Keratinocyte (primary cell): ENCODE results near the gene IKZF1. TPM values are rescaled to one million over a fixed set of nuclear protein-coding genes. Genes with fewer than 3 reads are reported as not detected.

ENCODE experiments used
- DNase-seq: peaks from one replicate; pipeline ENCODE4 v3.0.0-alpha.2; 2011; ENCODE audit warnings: low read depth, missing footprints, low spot score
- FAIRE-seq: peaks from 2 replicates; lab custom pipeline; 2011; peaks lifted over from hg19 to GRCh38; lab: Jason Lieb, UNC
- H2AFZ ChIP-seq: 2 replicates; pipeline ENCODE4 v1.6.0; 2012; ENCODE audit warnings: low read length, control low read depth, inconsistent platforms; ENCODE audit not compliant: control insufficient read depth
- H3K27ac ChIP-seq: 2 replicates; pipeline ENCODE4 v1.5.1; 2011; ENCODE audit warnings: low read length; ENCODE audit not compliant: control insufficient read depth, insufficient read depth
- H3K27me3 ChIP-seq: 3 replicates; pipeline ENCODE4 v1.6.0; 2011; ENCODE audit warnings: low read length; ENCODE audit not compliant: control insufficient read depth, insufficient read depth; ENCODE audit errors: extremely low read depth
- H3K36me3 ChIP-seq, 2 experiments: 2 replicates in 1 of 2; 3 replicates in 1 of 2; pipeline ENCODE4 v1.5.1; 2011; ENCODE audit warnings: low read length in 2 of 2, mild to moderate bottlenecking in 1 of 2; ENCODE audit not compliant: control insufficient read depth in 2 of 2, insufficient read depth in 2 of 2; ENCODE audit errors: extremely low read depth in 1 of 2
- H3K4me1 ChIP-seq: 3 replicates; pipeline ENCODE4 v1.5.1; 2011; ENCODE audit warnings: low read length; ENCODE audit not compliant: control insufficient read depth, insufficient read depth; ENCODE audit errors: extremely low read depth
- H3K4me2 ChIP-seq: 3 replicates; pipeline ENCODE4 v1.6.0; 2011; ENCODE audit warnings: low read depth, low read length; ENCODE audit not compliant: control insufficient read depth, insufficient read depth; ENCODE audit errors: extremely low read depth
- H3K4me3 ChIP-seq, 3 experiments: fragments of 200-600 bp in 1 of 3; sonication (generic) in 1 of 3; 2 replicates in 2 of 3; 3 replicates in 1 of 3; pipeline ENCODE4 v1.5.1; 2011 to 2016; ENCODE audit warnings: low read length in 3 of 3, mild to moderate bottlenecking in 3 of 3, control low read depth in 2 of 3, inconsistent platforms in 1 of 3, low read depth in 1 of 3, mixed read lengths in 1 of 3, mixed run types in 1 of 3, moderate library complexity in 1 of 3; ENCODE audit not compliant: control insufficient read depth in 2 of 3, insufficient read depth in 2 of 3; ENCODE audit errors: extremely low read depth in 1 of 3
- H3K79me2 ChIP-seq: 2 replicates; pipeline ENCODE4 v1.6.0; 2012; ENCODE audit warnings: low read length; ENCODE audit not compliant: control insufficient read depth, insufficient read depth
- H3K9ac ChIP-seq: 3 replicates; pipeline ENCODE4 v1.6.0; 2011; ENCODE audit warnings: low read length; ENCODE audit not compliant: control insufficient read depth, insufficient read depth; ENCODE audit errors: extremely low read depth
- H3K9me1 ChIP-seq: 3 replicates; pipeline ENCODE4 v1.6.0; 2011; ENCODE audit warnings: low read length; ENCODE audit not compliant: control insufficient read depth, insufficient read depth; ENCODE audit errors: extremely low read depth
- H3K9me3 ChIP-seq: 2 replicates; pipeline ENCODE4 v1.5.1; 2012; ENCODE audit warnings: low read depth, low read length; ENCODE audit not compliant: control insufficient read depth
- H4K20me1 ChIP-seq: 3 replicates; pipeline ENCODE4 v1.6.0; 2011; ENCODE audit warnings: low read length; ENCODE audit not compliant: control insufficient read depth, insufficient read depth; ENCODE audit errors: extremely low read depth
- CTCF ChIP-seq, 3 experiments: IDR thresholded peaks in 1 of 3; conservative IDR thresholded peaks in 1 of 3; optimal IDR thresholded peaks in 1 of 3; 2 replicates in 2 of 3; 3 replicates in 1 of 3; pipeline versions ENCODE3 to v1.5.1; 2011; ENCODE audit warnings: low read length in 3 of 3, mild to moderate bottlenecking in 3 of 3, moderate library complexity in 2 of 3, control low read depth in 1 of 3, inconsistent platforms in 1 of 3; ENCODE audit not compliant: insufficient read depth in 2 of 3; ENCODE audit errors: extremely low read depth in 1 of 3
- EZH2 ChIP-seq: IDR thresholded peaks from one replicate; pipeline ENCODE4 v1.6.1; 2012; ENCODE audit warnings: inconsistent platforms, mild to moderate bottlenecking, low read length, moderate library complexity
- dilution Hi-C: fragments of 300-500 bp; cut with MboI; formaldehyde crosslinking; loops from one replicate; pipeline ENCODE4 v1.7.0; 2020; ENCODE audit warnings: low sequenced_read_pairs; ENCODE audit not compliant: extremely low pct_ligation_motif_present
- polyA plus RNA-seq, 5 experiments: library from polyadenylated mRNA; depleted of rRNA in 3 of 5; stranded (reverse) in 3 of 5; stranded (forward) in 1 of 5; unstranded in 1 of 5; fragments of >200 nt; gene quantifications; 1 replicate in 1 of 5; 2 replicates in 3 of 5; 3 replicates in 1 of 5; pipeline versions ENCODE4 v1.2.1 to v1.2.3, GENCODE V29; 2011 to 2012; ENCODE audit warnings: missing spikeins in 2 of 5, low read depth in 1 of 5, low replicate concordance in 1 of 5

IKZF1 gene
- polyA plus RNA-seq, 1 donor (not counting 4 experiments of a cell fraction or from before 2014, with no cell fraction given) = not detected

- TF ChIP-seq CTCF (optimal IDR thresholded peaks at IDR 0.05 in 1 of 3, IDR thresholded peaks at IDR 0.05 in 1 of 3, conservative IDR thresholded peaks at IDR 0.05 in 1 of 3; ENCODE audit: extremely low read depth in 1 of 3, insufficient read depth in 2 of 3, low read length in 3 of 3) = no peak
- no peak for TF ChIP-seq EZH2
- Histone ChIP-seq H4K20me1 (no peaks in the 10 kb centered on the region), H3K4me3 (no peak overlapping the region), H3K79me2 (no peaks in the 10 kb centered on the region), H3K9me1 (no peaks in the 10 kb centered on the region), H3K9ac (no peak overlapping the region), H3K4me1 (no peaks in the 10 kb centered on the region), H3K27ac (no peak overlapping the region), H3K4me2 (no peak overlapping the region), H3K9me3 (no peaks in the 10 kb centered on the region), H3K36me3 (no peaks in the 10 kb centered on the region), H2AFZ (no peak overlapping the region), H3K27me3 (peaks cover 10% of the 10 kb centered on the region)
- dilution Hi-C loops = no loop called here
- DNase-seq = no peak
- no peak for FAIRE-seq
Measured at GRCh38 chr7:50353894-50354595, 49.5 kb downstream of the IKZF1 start.

DNA sequence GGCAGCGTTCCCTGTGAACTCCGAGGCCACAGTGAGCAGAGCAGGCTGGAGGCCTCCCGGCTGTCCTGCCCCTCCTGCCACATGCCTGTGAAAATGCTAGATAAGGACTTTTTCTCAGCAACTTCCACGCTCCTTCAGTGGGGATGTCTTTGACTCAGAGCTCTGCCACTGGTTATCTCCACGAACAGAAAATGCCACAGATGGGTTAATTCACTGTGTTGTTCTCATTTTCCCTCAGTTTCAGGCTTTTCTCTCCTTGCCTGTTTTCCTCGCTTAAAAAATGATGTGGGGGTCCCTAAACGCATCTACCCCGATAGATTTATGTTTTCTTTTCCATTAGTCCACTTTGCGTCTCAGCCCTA, 51.3 kb downstream of the IKZF1 start:
- dilution Hi-C loops = no loop called here
- FAIRE-seq (no peak), DNase-seq (no peak)
- no peak overlapping the region for H3K4me2 ChIP-seq
- H3K9me1 ChIP-seq = no peaks in the 10 kb centered on the region
- no peaks in the 10 kb centered on the region for H3K79me2 ChIP-seq
- H3K4me3 ChIP-seq = no peak overlapping the region
- no peak overlapping the region for H3K9ac ChIP-seq
- no peaks in the 10 kb centered on the region for H3K9me3 ChIP-seq
- no peak overlapping the region for H3K27ac ChIP-seq
- no peaks in the 10 kb centered on the region for H3K4me1 ChIP-seq
- H4K20me1 ChIP-seq = no peaks in the 10 kb centered on the region
- no peak overlapping the region for H2AFZ ChIP-seq
- H3K36me3 ChIP-seq = no peaks in the 10 kb centered on the region
- TF ChIP-seq EZH2 = no peak
- TF ChIP-seq CTCF (optimal IDR thresholded peaks at IDR 0.05 in 1 of 3, IDR thresholded peaks at IDR 0.05 in 1 of 3, conservative IDR thresholded peaks at IDR 0.05 in 1 of 3; ENCODE audit: extremely low read depth in 1 of 3, insufficient read depth in 2 of 3, low read length in 3 of 3) = no peak
- peaks cover 10% of the 10 kb centered on the region for H3K27me3 ChIP-seq
